Neural cell (in vitro differentiated cells): ENCODE measurements around the gene FAM227A.

Experiments
- EP300 ChIP-seq: fragments of 450-650 bp; conservative IDR thresholded peaks from 2 replicates; pipeline ENCODE4 v1.6.1; 2014; ENCODE audit warnings: antibody characterized with exemption, mild to moderate bottlenecking, moderate library complexity; ENCODE audit not compliant: poor library complexity, severe bottlenecking
- EZH2 ChIP-seq: fragments of 200-600, 300-800 bp; shearing (Covaris generic), sonication (generic); IDR thresholded peaks from 2 replicates; pipeline ENCODE4 v1.6.1; 2014; ENCODE audit warnings: antibody characterized with exemption, low read length, borderline replicate concordance, mild to moderate bottlenecking; ENCODE audit not compliant: insufficient read depth, poor library complexity, severe bottlenecking
- MXI1 ChIP-seq: fragments of 450-650 bp; conservative IDR thresholded peaks from 2 replicates; pipeline ENCODE4 v1.6.1; 2014; ENCODE audit warnings: antibody characterized with exemption, mild to moderate bottlenecking; ENCODE audit not compliant: poor library complexity, severe bottlenecking
- POLR2AphosphoS5 ChIP-seq: IDR thresholded peaks from 2 replicates; pipeline ENCODE4 v1.6.1; 2012
- RAD21 ChIP-seq: fragments of 450-650 bp; conservative IDR thresholded peaks from 2 replicates; pipeline ENCODE4 v1.6.1; 2014; ENCODE audit warnings: antibody characterized with exemption, mild to moderate bottlenecking, moderate library complexity
- SMC3 ChIP-seq: fragments of 450-650 bp; conservative IDR thresholded peaks from 2 replicates; pipeline ENCODE4 v1.6.1; 2014; ENCODE audit warnings: antibody characterized with exemption, mild to moderate bottlenecking, moderate library complexity; ENCODE audit not compliant: poor library complexity
- TF ChIP-seq, protein P1 (sequence below): fragments of 450-650 bp; IDR thresholded peaks from 2 replicates; pipeline ENCODE4 v1.5.1; 2014; ENCODE audit warnings: antibody characterized with exemption, mild to moderate bottlenecking, moderate library complexity; ENCODE audit not compliant: poor library complexity, severe bottlenecking

DNA sequence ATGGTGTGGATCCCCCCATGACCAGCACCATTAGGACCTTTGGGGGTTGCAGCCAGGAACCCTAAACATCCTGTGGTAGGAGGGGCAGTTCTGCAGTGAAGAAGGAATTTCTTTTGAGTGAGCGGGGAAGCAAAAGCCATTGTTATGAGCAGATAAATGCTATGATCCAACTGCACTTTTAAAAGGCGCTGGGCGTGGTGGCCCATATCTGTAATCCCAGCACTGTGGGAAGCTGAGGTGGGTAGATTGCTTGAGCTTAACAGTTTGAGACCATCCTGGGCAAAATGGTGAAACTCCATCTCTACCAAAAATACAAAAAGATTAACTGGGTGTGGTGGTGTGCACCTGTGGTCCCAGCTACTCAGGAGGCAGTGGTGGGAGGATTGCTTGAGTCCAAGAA is 19.6 kb upstream of the FAM227A start:
- TF ChIP-seq, protein P1, sequence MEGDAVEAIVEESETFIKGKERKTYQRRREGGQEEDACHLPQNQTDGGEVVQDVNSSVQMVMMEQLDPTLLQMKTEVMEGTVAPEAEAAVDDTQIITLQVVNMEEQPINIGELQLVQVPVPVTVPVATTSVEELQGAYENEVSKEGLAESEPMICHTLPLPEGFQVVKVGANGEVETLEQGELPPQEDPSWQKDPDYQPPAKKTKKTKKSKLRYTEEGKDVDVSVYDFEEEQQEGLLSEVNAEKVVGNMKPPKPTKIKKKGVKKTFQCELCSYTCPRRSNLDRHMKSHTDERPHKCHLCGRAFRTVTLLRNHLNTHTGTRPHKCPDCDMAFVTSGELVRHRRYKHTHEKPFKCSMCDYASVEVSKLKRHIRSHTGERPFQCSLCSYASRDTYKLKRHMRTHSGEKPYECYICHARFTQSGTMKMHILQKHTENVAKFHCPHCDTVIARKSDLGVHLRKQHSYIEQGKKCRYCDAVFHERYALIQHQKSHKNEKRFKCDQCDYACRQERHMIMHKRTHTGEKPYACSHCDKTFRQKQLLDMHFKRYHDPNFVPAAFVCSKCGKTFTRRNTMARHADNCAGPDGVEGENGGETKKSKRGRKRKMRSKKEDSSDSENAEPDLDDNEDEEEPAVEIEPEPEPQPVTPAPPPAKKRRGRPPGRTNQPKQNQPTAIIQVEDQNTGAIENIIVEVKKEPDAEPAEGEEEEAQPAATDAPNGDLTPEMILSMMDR, result no peak
- no peak for TF ChIP-seq POLR2AphosphoS5
- no peak for TF ChIP-seq EZH2
- no peak for TF ChIP-seq EP300
- TF ChIP-seq MXI1, result no peak
- no peak for TF ChIP-seq RAD21
- no peak for TF ChIP-seq SMC3
